Measurements from ENCODE around the gene LANCL3.
"Not testable (repeated sequence)": the region's sequence is repeated elsewhere in the genome, so short reads cannot be mapped to it uniquely, and the experiment has no call there.

Gene LANCL3

DNA sequence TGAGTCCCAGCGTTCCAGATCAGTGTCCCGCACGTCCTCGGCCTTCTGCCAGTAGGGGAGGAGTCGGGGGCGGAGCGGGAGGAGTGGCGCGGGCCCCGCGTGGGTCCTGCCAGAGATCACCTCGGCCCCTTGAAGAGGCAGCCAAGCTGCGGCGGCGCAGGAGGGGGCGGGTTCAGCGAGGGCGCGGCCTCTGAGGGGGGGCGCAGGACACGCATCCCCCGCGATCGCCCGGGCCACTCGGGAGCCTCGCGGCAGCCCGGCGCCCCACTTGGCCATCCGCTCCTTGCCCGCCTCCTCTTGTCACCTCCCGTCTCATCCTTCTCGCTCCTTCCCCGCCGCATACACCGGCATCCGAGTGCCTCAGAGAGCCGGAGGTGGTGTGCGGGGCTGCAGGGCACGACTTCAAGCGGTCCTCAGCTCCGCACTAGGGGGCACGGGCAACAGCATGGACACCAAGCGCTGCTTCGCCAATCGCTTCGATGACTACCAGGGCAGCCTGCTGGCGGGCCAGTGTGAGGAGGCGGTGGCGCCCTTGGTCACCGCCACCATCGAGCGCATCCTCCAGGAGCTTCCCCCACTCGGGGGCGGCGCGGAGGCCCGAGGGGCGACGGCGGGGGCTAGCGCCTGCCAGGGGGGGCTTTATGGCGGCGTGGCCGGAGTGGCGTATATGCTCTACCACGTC is at the start of gene LANCL3:
TSS of gene LANCL3 (plus strand) at position 236 of the 682 bp plus-strand sequence. CDS start at position 446, 210 bp downstream.
- peak; percentile 26 to 32 for DNase-seq

- DNase-seq = not testable (repeated sequence)
These were observed 47.8 kb upstream of the LANCL3 start for GRCh38 chrX:37523673-37524072.

DNA sequence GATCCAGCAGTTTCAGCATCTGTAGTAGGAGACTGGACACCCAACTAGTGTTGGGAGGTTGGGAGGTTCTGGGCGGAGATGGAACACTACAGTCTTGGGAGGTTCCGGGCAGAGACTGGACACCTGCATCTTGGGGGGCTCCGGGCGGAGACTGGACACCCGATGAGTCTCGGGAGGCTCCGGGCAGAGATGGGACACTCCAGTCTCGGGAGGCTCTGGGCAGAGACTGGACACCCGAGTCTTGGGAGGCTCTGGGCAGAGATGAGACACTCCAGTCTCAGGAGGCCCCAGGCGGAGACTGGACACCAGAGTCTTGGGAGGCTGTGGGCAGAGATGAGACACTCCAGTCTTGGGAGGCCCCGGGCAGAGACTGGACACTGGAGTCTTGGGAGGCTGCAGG is 29.5 kb upstream of the LANCL3 start:
- DNase-seq = no peak

DNA sequence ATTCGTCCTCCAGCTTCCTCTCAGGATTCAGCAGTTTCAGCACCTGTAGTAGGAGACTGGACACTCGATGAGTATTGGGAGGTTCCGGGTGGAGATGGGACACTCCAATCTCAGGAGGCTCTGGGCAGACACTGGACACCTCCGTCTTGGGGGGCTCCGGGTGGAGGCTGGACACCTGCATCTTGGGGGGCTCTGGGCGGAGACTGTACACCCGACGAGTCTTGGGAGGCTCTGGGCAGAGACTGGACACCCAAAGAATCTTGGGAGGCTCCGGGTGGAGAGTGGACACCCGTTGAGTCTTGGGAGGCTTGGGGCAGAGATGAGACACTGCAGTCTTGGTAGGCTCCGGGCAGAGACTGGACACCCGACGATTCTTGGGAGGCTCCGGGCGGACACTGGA is 28.7 kb upstream of the LANCL3 start:
- DNase-seq = no peak

GRCh38 chrX:37543324-37543723 is 28.1 kb upstream of the LANCL3 start:
- DNase-seq = no peak

DNA sequence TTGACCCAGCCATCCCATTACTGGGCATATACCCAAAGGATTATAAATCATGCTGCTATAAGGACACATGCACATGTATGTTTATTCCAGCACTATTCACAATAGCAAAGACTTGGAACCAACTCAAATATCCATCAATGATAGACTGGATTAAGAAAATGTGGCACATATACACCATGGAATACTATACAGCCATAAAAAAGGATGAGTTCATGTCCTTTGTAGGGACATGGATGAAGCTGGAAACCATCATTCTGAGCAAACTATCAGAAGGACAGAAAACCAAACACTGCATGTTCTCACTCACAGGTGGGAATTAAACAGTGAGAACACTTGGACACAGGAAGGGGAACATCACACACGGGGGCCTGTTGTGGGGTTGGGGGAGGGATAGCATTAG is 26.9 kb upstream of the LANCL3 start:
- DNase-seq = not testable (repeated sequence)

DNA sequence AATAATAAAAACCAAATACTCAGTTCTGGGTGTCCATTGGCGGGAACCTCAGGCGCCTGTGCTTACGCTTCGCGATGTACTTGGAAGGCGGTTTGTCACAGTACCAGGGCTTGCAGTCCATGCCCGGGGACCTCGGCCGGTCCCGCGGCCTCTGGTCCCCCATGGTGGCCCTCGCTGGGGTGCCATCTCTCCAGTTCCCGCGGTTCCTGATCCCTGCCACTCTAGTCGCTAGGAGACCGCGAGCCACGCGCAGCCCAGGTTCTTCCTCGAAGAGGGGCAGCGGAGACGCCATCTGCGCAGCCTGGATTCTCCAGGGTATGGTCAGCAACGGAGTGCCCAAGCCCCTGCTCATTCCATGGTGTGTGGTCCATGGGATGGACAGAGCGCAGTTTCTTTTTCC is 26.4 kb upstream of the LANCL3 start:
- no peak for DNase-seq

DNA sequence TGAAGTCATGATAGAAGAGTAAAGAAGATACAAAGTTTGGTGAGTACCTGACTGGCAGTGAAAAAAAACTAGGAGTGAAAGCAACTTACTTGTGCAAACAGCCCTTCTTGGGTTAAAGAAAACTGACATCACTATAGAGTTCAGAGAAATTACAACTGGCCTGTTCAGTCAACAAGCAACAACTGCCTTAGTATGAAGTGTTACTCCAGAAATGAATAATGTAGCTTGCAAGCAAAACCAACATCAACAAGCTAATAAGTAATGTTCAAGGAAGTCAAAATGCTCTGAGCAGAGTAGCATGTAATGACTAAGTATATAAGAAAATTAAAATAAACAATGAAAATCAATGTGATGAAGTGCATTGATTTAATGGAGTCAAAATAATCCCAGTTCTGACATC is 21.8 kb upstream of the LANCL3 start:
- DNase-seq = not testable (repeated sequence)

DNA sequence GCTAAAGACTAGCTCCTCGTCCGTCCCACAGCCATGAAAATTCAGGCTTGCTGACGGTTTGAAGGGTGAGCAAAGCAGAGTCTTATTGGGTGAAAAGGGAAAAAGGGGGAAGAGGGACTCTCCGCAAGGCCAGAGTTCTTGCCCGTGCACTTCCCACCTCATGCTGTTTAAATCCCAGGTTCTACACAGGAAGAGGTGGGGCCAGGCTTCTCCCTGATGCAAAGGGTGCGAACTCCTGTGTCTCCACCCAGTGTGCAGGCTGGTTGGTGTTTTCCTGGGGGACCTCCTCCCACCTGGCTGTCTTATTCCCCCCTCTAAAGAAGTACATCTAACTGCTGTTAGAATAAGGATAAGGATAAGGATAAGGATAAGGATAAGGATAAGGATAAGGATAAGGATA is 18.0 kb upstream of the LANCL3 start:
- DNase-seq = no peak

DNA sequence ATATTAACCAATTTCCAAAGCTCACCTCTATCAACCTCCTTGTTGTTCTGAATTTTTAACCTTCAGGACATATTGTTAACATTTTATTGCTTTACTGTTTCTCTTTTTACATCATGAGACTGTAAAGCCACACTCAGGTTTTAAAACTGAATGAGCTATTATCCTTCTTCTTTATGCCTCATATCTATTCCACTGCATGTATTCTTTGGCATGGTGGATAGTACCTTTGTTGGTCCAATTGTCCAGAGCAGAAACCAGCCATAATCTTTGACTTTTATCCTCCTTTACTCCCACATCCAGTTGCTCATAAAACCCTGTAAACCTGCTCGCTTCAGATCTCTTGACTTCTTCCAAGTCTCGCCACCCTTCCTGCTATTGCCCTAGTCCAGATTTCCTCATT is 6.2 kb upstream of the LANCL3 start:
- DNase-seq = not testable (repeated sequence)

- not testable (repeated sequence) for DNase-seq
These were observed 1.1 kb upstream of the LANCL3 start for GRCh38 chrX:37570349-37570748.

DNA sequence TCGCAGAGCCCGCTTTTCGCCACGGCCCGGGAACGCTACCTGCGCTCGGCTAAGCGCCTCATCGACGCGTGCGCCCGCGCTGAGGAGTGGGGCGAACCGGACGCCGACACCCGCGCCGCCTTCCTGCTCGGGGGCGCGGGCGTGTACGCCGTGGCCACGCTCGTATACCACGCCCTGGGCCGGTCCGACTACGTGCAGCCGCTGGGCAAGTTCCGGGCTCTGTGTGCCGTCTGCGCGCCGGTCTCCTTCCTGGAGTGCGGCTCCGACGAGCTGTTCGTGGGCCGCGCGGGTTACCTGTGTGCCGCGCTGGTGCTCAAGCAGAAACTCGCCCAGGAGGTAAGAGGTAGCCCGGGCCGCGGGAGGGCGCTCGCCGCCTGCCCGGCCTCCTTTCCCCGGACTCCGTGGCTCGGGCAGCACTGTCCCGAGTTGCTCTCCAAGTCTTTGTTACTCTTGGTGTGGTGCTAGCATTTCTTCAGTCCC is 687 bp downstream of the LANCL3 start:
- peak; percentile 16 to 28 for DNase-seq

DNA sequence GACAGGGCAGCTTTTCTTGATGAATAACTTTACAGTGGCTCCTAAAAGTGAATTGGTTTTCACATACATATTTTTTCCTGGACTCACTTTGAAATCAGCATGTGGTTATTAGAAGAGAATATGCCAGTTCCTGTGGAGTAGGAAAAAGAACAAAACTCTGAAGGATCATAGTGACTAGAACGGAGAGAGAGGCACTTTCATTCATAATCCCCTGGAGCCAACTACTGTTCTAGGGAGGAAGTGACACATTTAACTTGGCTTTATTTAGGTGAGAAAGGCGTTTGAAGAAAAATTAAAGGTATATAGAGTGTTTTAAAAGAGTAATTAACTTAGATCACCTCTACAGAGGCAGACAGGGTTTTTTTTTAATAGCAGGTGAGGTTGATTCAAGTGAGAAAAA is 1.7 kb downstream of the LANCL3 start:
- DNase-seq = not testable (repeated sequence)

DNA sequence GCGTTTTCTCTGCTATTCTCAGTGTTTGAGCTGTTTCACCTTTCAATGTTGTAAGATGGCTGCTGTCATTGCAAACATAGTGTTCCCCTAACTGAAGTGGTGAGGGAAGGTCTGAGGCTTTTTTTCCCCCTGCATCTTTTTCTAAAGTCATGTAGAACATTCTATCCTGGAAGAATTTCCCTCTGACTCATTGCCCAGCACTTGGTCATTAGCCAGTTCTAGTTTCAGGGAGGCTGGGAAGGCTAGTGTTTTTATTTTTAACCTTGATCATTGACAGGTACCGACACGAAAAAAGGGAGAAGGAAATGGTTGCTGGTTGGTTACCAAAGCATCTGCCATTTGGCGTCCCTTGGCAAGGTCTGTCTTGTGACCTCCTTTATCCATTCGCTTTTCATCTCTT is 6.6 kb downstream of the LANCL3 start:
- DNase-seq = no peak

GRCh38 chrX:37580080-37580479 is 8.6 kb downstream of the LANCL3 start:
- no peak for DNase-seq

DNA sequence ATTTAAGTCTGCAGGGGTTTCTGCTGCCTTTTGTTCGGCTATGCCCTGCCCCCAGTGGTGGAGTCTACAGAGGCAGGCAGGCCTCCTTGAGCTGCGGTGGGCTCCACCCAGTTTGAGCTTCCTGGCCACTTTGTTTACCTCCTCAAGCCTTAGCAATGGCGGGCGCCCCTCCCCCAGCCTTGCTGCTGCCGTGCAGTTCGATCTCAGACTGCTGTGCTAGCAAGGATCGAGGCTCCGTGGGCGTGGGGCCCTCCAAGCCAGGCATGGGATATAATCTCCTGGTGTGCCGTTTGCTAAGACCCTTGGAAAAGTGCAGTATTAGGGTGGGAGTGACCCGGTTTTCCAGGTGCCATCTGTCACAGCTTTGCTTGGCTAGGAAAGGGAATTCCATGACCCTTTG is 15.9 kb downstream of the LANCL3 start:
- DNase-seq = not testable (repeated sequence)

- no peak for DNase-seq
These were observed 18.6 kb downstream of the LANCL3 start for GRCh38 chrX:37590047-37590446.

GRCh38 chrX:37594755-37595382 is 23.4 kb downstream of the LANCL3 start:
- DNase-seq = no peak

DNA sequence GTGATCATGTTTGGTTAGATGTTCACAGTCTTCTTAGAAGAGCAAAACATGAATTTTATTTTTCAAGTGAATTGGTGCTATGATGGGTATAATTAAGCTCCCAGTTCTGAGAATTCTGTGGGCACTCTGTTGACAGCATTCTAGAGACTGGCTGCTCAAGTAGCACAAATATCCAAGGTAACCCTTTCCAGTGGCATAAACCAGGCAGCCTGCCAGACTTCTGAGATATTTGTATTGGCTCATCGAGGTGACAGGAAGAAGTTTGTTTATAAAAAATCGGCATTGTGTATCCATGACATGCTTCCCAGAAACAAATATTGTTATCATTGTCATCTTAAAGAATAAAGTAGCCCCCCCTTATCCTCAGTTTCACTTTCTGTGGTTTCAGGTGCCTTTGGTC is 28.3 kb downstream of the LANCL3 start:
- DNase-seq = no peak

GRCh38 chrX:37603938-37604409 is 32.5 kb downstream of the LANCL3 start:
- no peak for DNase-seq

GRCh38 chrX:37607243-37607642 is 35.8 kb downstream of the LANCL3 start:
- no peak for DNase-seq

DNA sequence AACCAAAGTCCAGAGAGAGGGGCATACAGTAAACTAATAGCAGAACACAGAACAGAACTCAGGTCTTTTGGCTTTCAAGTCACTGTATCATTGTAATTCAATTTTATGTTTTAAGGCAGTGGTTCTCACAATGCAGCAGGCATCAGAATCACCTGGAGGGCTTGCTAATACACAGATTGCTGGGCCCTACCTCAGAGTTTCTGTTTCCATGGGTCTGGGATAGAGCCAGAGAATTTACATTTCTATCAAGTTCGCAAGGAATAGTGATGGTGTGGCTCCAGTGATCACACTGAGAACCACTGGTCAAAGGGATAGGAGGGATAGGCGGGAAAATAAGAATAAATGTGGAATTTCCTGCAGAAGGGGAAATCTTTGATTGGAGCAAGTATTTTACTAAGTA is 36.7 kb downstream of the LANCL3 start:
- no peak for DNase-seq

DNA sequence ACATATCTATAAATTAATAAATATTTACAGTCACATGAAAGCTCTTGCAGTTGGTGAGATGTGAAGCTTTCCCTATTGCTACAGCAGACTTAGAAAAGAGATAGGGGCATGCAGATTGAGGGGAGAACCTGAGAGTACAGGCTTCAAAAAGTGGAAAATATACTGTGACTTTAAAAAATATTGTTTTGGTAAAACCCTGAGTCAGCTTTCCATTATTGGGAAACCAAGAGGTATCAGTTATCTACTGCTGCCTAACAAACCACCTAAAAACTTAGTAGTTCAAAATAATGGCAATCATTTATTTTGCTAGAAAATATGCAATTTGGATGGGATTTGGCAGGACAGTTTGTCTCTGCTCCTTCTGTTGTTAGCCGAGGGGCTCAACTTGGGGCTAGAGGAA is 38.3 kb downstream of the LANCL3 start:
- no peak for DNase-seq

- no peak for DNase-seq
These were observed 42.5 kb downstream of the LANCL3 start for GRCh38 chrX:37613933-37614332.

DNA sequence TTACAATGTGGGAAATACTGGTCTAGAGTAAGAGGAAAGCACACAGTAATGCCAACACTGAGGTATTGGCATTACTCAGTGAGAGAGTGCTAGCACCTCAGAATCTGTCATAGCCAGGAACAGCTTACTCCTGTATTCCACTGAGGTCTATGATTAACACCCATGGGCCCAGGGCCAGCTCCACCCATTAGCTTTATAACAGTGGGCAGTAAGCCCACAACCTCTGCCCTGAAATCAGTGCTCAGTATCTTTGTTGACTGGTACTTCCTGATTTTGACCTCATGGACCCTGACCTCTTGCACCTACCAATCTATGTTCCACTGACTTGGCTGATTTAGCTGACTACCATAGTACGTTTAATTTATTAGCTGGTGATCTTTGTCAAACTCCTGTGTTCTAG is 56.1 kb downstream of the LANCL3 start:
- DNase-seq = no peak

Measured in CD4-positive, alpha-beta T cell treated with Interleukin-4 for 1 hour (primary cell).